GM18526 (cell line): ENCODE data around the gene CENPB.

Source experiments
- POLR2A ChIP-seq: IDR thresholded peaks from 3 replicates; pipeline ENCODE4 v1.6.1; 2011; ENCODE audit not compliant: insufficient read length; ENCODE audit errors: extremely low read depth

Gene CENPB

DNA sequence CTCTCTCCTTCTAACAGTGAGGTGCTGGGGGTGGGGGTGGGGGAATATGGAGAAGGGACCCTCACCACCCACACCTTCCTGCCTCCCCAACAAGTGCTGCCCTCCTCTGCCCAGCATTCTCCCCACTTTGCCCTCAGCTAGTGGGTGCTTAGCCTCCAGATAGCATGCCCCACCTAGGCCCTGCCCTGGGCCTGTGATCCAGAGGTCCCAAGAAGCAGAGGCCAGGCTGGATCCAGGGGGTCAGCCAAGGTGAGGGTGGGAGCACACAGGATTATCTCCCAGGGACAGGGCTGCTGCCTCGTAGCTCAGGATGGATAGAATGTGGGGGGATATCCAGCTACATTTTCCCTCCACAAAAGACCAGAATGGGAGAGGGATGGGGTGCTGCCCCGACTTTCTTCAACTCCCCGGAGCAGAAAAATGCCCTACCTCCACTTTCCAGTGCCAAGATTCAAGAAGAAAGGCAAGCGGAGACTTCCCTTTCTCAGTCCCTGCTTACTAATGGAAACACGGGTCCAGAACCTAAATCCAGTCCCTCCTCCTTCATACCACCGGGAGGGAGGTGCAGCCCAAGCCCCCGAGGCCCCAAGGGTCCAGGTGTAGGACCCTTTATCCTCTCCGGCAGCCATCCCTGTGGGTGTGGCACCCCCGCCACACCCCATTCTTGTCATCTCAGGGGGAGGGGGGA is 20.0 kb downstream of the CENPB start:
- no peak for TF ChIP-seq POLR2A

- TF ChIP-seq POLR2A = no peak
Measured at GRCh38 chr20:3765171-3765882, 21.2 kb downstream of the CENPB start.

DNA sequence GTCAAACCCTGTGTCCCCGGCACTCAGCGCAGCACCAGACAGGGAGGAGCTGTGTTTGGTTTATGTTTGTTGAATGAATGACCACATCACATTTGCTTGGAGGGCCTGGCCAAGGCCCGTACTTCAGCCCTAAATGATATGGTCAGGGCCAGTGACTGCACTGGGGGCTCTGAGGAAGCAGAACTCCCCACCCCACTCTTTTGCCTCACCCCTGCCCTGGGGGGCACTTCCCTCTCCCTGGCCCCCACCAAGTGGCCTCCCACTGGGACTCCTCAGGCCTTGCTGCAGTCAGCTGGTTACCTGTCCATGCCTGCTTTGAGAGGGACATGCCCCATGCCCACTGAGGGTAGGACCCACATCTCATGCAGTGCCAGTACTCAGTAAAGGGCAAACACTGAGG is 21.9 kb downstream of the CENPB start:
- no peak for TF ChIP-seq POLR2A

DNA sequence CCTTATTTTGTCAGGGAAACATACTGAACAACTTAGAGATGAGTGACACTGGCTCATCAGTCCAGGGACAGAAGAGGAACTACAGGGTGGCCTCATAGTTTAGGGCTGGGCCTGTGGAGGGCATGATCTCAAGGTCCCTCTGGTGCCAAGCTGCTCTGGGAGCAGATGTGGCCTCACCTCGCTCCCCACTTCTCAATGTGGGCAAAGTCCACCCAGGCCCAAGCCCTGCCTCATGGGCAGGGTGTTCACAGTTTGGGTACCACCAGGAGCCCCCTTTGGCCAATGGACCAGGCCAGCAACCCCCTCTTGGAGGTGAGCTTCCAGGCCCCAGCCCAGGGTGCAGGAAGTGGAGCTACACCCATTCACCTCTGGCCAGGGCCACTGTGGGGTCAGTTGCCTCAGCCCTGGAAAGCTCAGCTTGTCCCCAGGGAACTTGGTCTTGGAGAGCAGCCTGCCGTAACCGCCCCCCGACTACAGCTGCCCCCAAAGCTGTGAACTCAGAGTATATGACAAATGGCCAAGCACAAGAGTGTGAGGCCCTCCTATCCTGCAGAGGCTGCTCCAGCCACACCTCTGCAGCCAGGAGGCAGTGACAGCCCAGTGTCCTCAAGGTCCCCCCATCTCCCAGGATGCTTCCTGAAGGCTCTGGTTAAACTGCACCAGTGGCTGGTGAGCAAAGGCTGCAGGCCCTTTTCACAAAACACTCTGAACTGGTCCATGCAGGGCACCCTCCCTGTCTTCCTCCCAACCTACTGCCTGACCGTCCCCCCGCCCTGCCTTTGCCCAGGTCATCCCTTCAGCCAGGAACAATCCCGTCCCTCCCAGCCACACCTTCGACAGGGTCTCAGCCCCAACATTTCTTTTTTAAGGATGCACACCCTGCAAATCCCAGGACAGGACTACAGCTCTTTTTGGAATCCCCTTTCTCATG is 22.6 kb downstream of the CENPB start:
- TF ChIP-seq POLR2A = no peak

DNA sequence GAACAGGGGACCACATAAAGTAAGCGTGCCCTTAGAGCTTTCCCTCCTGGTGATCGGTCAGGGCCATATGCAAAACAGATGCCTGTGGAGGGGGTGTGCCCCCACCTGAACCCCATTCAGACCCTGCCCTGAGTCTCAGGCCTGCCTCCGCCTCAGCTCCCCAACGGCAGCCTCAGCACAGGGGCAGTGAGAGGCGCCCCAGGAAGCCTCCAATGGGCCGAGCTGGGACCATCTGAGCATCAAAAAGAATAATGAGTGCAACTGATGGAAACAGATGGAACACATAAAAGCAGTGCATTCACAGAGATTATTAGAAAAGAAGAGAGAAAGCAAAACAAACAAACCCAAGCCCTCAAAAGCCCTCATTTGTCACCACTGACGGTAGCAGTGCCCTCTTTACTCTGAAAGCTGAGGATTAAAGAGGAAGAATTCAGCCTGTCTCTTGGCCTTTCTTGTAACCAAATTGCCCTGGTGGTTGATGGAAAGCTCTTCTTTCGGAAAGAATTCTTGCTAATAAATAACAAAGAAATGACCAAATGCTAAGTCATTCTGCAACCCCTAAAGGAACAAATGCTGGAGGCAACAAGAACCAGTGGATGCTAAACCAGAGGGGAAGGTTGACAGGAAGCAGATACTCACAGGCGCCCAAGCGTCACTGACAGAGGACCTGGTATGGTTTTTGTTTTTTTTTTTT is 25.7 kb downstream of the CENPB start:
- no peak for TF ChIP-seq POLR2A

- TF ChIP-seq POLR2A = no peak
Measured at GRCh38 chr20:3759884-3760283, 26.7 kb downstream of the CENPB start.

- TF ChIP-seq POLR2A = no peak
Measured at GRCh38 chr20:3759316-3759823, 27.2 kb downstream of the CENPB start.

- no peak for TF ChIP-seq POLR2A
Measured at GRCh38 chr20:3758566-3758965, 28.0 kb downstream of the CENPB start.

DNA sequence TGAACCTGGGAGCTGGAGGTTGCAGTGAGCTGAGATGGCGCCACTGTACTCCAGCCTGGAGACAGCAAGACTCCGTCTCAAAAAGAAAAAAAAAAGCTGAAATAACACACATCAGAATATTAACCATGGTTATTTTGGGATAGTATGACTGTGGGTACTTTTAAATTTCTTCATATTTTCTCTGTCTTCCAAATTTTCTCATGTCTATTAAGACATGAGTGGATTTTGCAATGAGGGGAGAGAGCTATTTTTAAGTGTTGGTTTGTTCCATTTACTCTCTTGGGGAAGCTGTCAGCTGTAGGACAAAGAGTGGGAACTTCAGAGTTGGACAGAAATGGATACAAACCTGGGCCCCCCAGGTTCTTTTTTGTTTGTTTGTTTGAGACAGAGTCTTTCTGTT is 29.3 kb downstream of the CENPB start:
- TF ChIP-seq POLR2A = no peak

DNA sequence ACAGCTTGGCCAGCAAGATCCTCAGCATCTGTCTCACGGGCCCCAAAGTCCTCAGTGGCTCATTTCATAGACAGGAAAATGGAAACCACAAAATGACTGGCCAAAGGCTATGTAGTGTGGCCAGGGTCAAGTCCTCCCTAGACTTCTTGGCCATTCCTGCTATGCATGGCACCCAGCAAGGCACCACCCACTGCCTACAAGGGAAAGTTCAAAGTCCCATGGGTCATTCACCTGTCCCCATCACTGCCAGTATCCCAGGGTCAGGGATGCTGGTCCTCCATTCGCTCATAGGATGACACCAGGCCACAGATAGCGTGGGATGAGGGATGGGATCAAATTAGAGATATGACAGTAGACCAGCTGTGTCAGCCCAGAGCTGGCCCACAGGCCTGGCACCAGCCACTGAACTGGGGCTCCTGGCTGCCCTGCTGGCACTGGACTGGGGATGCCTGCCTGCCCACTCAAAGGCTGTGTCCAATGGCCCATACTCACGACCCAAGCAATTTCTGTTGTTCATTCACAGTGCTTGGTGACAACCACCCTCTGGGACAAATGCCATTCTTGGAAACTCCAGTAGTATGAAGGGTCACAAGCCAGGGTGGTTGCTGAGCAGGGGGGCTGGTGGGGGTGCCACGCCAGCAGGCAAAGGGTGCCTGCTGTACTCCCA is 30.6 kb downstream of the CENPB start:
- TF ChIP-seq POLR2A = no peak

GRCh38 chr20:3755269-3755668 is 31.3 kb downstream of the CENPB start:
- TF ChIP-seq POLR2A = no peak

DNA sequence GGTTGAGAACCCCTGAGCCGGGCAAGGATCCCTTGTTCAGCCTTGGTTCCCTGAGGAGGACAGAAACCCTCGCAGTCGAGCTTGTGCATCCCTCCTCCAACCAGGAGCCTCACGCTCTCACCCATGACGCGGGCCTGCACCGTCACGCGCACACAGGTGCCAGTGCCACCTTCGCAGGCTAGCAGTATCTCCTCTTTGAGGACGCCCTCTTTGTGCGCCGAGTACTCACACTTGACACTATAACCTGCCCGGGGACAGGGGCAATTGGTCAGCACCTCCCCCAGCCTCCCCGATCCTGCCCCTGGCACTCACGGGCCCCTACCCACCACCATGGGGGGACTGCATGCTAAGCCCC is 32.3 kb downstream of the CENPB start:
- no peak for TF ChIP-seq POLR2A

DNA sequence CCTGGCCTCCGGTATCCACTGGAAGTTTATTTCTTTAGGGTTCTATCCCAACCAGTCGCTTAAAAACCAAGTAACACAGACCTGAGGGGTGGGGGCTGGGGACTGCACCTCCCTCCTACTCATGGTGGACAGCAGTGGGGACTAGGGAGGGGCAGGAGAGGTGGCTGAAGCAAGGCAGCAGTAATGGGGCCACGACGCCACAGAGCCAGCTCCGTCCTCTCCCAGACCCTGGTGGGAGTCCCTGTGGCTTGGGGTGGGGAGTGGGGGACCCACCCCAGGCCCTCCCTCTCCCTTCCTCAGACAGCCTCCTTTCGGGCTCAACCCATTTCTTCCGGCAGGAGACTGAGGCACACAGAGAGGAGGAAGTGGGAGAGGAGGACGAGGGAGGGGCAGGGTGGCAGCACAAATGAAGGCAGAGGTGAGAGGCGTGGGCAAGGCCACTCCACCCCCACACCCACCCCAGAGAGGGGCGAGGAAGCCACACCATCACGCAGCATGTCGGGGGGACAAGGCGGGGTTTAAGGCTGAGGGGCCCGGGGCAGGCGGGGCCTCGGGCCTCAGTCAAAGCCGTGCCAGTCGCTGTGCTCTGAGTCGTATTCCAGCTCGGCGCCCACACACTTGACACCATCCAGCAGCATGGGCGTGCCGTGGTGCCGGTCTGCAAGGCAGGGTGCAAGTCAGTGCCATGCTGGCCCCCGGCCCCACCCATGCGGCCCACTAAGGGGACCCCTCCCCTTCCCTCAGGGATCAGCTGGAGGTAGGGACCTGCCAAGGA is 32.9 kb downstream of the CENPB start:
- TF ChIP-seq POLR2A = no peak

DNA sequence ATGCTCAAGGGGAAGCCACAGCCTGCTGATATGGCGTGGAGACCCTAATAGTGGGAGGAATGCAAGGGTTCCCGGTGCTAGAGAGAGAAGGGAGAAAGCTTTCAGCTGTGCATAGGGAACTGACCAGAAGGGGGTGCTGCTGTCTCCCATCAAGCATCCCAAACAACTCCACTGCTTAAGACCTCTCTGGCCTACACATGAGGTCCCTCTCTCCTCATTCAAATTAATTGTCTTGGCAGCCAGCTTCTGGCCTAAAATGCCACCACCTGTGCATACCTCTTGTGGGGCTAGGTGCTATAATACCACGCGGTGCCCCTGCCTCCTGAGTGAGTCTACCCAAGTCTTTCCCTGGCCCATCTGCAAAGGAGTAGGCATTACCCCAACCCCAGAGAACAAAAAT is 33.4 kb downstream of the CENPB start:
- TF ChIP-seq POLR2A = no peak
